K562 (cell line): ENCODE data around the gene SAPCD1. TPM values are rescaled to one million over a fixed set of nuclear protein-coding genes. Genes with fewer than 3 reads are reported as not detected.

ENCODE experiments used
- E4F1 ChIP-seq: fragments of 250-450 bp; sonication (Bioruptor Pico); IDR thresholded peaks from 2 replicates; pipeline ENCODE4 v1.5.0; 2021; ENCODE audit warnings: mild to moderate bottlenecking, borderline replicate concordance
- ELF2 ChIP-seq: fragments of 250-450 bp; sonication (Bioruptor Pico); IDR thresholded peaks from 2 replicates; pipeline ENCODE4 v1.5.0; 2021; ENCODE audit warnings: mild to moderate bottlenecking
- ERF ChIP-seq: fragments of 450-650 bp; formaldehyde crosslinking; IDR thresholded peaks from 2 replicates; pipeline ENCODE4 v1.4.0; 2020; ENCODE audit warnings: mild to moderate bottlenecking, mixed read lengths
- EZH2 ChIP-seq: IDR thresholded peaks from 2 replicates; pipeline ENCODE4 v1.6.1; 2012; ENCODE audit warnings: low read depth, mild to moderate bottlenecking, inconsistent platforms, low read length, borderline replicate concordance
- FOXJ2 ChIP-seq: fragments of 200-800 bp; sonication (Bioruptor generic); IDR thresholded peaks from 2 replicates; pipeline ENCODE4 v1.6.1; 2016; ENCODE audit warnings: missing genetic modification characterization, missing compliant biosample characterization
- FOXP4 ChIP-seq: sonication (generic); formaldehyde crosslinking; IDR thresholded peaks from 2 replicates; pipeline ENCODE4 v1.8.0; 2022; ENCODE audit warnings: mild to moderate bottlenecking, missing genetic modification reagents, borderline replicate concordance
- GATA2 ChIP-seq: sonication (generic); formaldehyde crosslinking; IDR thresholded peaks from 2 replicates; pipeline ENCODE4 v1.4.0; 2020; ENCODE audit warnings: mild to moderate bottlenecking, missing genetic modification reagents
- HDAC1 ChIP-seq, 2 experiments: fragments of 450-650 bp; IDR thresholded peaks; 2 replicates each; pipeline ENCODE4 v1.6.1; 2016 to 2017; ENCODE audit warnings: inconsistent platforms in 1 of 2, mild to moderate bottlenecking in 1 of 2, moderate library complexity in 1 of 2
- HDGF ChIP-seq: fragments of 450-650 bp; IDR thresholded peaks from 2 replicates; pipeline ENCODE4 v1.6.1; 2016
- ID3 ChIP-seq, 2 experiments: fragments of 250-450 bp in 1 of 2; fragments of 450-650 bp in 1 of 2; sonication (Bioruptor Pico) in 1 of 2; IDR thresholded peaks; 2 replicates each; pipeline versions ENCODE4 v1.6.1 to v1.8.0; 2016 to 2021; ENCODE audit warnings: mild to moderate bottlenecking in 2 of 2, moderate library complexity in 2 of 2, missing compliant biosample characterization in 1 of 2, missing genetic modification characterization in 1 of 2
- NR2C1 ChIP-seq, 2 experiments: fragments of 450-650 bp; IDR thresholded peaks; 2 replicates each; pipeline ENCODE4 v1.6.1; 2017; ENCODE audit warnings: mild to moderate bottlenecking in 2 of 2, antibody characterized with exemption in 1 of 2, inconsistent platforms in 1 of 2, missing compliant biosample characterization in 1 of 2, missing genetic modification characterization in 1 of 2
- NR2C2 ChIP-seq, 2 experiments: fragments of 200-800 bp in 1 of 2; sonication (Bioruptor generic) in 1 of 2; sonication (generic) in 1 of 2; formaldehyde crosslinking in 1 of 2; IDR thresholded peaks; 2 replicates each; pipeline versions ENCODE4 v1.6.1 to v1.8.0; 2016 to 2022; ENCODE audit warnings: mild to moderate bottlenecking in 1 of 2, missing compliant biosample characterization in 1 of 2, missing genetic modification characterization in 1 of 2, missing genetic modification reagents in 1 of 2
- RCOR1 ChIP-seq, 2 experiments: IDR thresholded peaks; 2 replicates each; pipeline ENCODE4 v1.6.1; 2012; ENCODE audit warnings: low read depth in 2 of 2, low read length in 2 of 2, borderline replicate concordance in 1 of 2, improper control_type of control experiment in 1 of 2
- VEZF1 ChIP-seq: fragments of 200-800 bp; sonication (Bioruptor generic); IDR thresholded peaks from 2 replicates; pipeline ENCODE4 v1.6.1; 2017; ENCODE audit warnings: missing genetic modification characterization, missing compliant biosample characterization
- ZNF175 ChIP-seq: fragments of 200-800 bp; sonication (Bioruptor generic); IDR thresholded peaks from 2 replicates; pipeline ENCODE4 v1.6.1; 2016; ENCODE audit warnings: low read depth, mild to moderate bottlenecking, missing genetic modification characterization, missing compliant biosample characterization
- ZNF232 ChIP-seq: sonication (generic); formaldehyde crosslinking; IDR thresholded peaks from 2 replicates; pipeline ENCODE4 v1.8.0; 2022; ENCODE audit warnings: mild to moderate bottlenecking, missing genetic modification reagents
- ZNF699 ChIP-seq: fragments of 250-450 bp; sonication (Bioruptor Pico); IDR thresholded peaks from 2 replicates; pipeline ENCODE4 v1.8.0; 2021; ENCODE audit warnings: mild to moderate bottlenecking, moderate library complexity; ENCODE audit not compliant: insufficient replicate concordance
- ZNF740 ChIP-seq, 3 experiments: fragments of 200-800 bp in 1 of 3; sonication (Bioruptor generic) in 1 of 3; sonication (generic) in 1 of 3; formaldehyde crosslinking in 1 of 3; IDR thresholded peaks; 2 replicates each; pipeline versions ENCODE4 v1.6.1 to v1.8.0; 2016 to 2022; ENCODE audit warnings: mild to moderate bottlenecking in 2 of 3, missing compliant biosample characterization in 2 of 3, missing genetic modification characterization in 2 of 3, missing genetic modification reagents in 1 of 3
- polyA plus RNA-seq, 8 experiments: library from polyadenylated mRNA; depleted of rRNA in 4 of 8; stranded (reverse) in 5 of 8; unstranded in 3 of 8; fragments of >200 nt; fragmentation: Nextera tagmentation in 2 of 8; fragmentation: Illumina TruSeq in 1 of 8; extraction: Ambion mirVana in 2 of 8; extraction: Trizol in 1 of 8; gene quantifications; 2 replicates each; pipeline versions ENCODE4 v1.2.1 to v1.2.3, GENCODE V29; 2011 to 2014; ENCODE audit warnings: inconsistent platforms in 1 of 8, missing spikeins in 1 of 8
- total RNA-seq, 7 experiments: library from RNA; depleted of rRNA in 6 of 7; stranded (reverse); fragments of >200 nt in 6 of 7; fragmentation: Illumina TruSeq in 2 of 7; extraction: Trizol in 2 of 7; gene quantifications; 2 replicates each; pipeline versions ENCODE4 v1.2.1 to v1.2.3, GENCODE V29; 2011 to 2021; ENCODE audit warnings: low replicate concordance in 1 of 7

SAPCD1 gene
- total and polyA plus RNA-seq, 9 of the 15 experiments (the other 6 are each of a cell fraction or from before 2014, with no cell fraction given), result 2.6 to 30.2 (median 7.4) TPM

GRCh38 chr6:31813465-31813849 is 51.0 kb downstream of the SAPCD1 start (continued):
- TF ChIP-seq E4F1 (CRISPR knock-in tag) (peak; percentile 15; the same call in 1 of the 2 replicates), RCOR1 (IDR thresholded peaks at IDR 0.05; ENCODE audit: borderline replicate concordance in 1 of 2, low read depth in 2 of 2, low read length in 2 of 2) (0 out of 4 replicates have a peak, but pooled peaks of 1 of the 2 experiments have one; percentile 1), NR2C2 (CRISPR knock-in tag; IDR thresholded peaks at IDR 0.05) (no peak), NR2C2 (tag; IDR thresholded peaks at IDR 0.05) (no peak), FOXJ2 (tag) (0 out of 2 replicates have a peak, but pooled peaks have one; percentile 45), HDGF (no peak), ZNF232 (CRISPR knock-in tag) (0 out of 2 replicates have a peak, but pooled peaks have one; percentile 32), VEZF1 (CRISPR knock-in tag) (no peak), FOXP4 (CRISPR knock-in tag) (0 out of 2 replicates have a peak, but pooled peaks have one; percentile 44), EZH2 (no peak), ZNF175 (peak; percentile 49; the same call in 1 of the 2 replicates), ID3 (CRISPR knock-in tag; IDR thresholded peaks at IDR 0.05) (no peak), ID3 (tag; IDR thresholded peaks at IDR 0.05) (peak; percentile 76), HDAC1 (IDR thresholded peaks at IDR 0.05) (0 out of 4 replicates have a peak, but pooled peaks of 1 of the 2 experiments have one; percentile 12), NR2C1 (IDR thresholded peaks at IDR 0.05) (no peak), NR2C1 (tag; IDR thresholded peaks at IDR 0.05) (peak; percentile 49), ZNF699 (CRISPR knock-in tag) (no peak), ZNF740 (CRISPR knock-in tag; IDR thresholded peaks at IDR 0.05) (peak; percentile 47; the same call in 1 of the 2 replicates), ZNF740 (tag; IDR thresholded peaks at IDR 0.05) (peak; percentile 17 to 19; a peak in 1 of 4 replicates), GATA2 (CRISPR knock-in tag) (no peak), ELF2 (CRISPR knock-in tag) (peak; percentile 50; the same call in 1 of the 2 replicates), ERF (no peak)
